ENCODE measurements around the gene KRT9.
"Not testable (repeated sequence)": the region's sequence is repeated elsewhere in the genome, so short reads cannot be mapped to it uniquely, and the experiment has no call there.

Gene KRT9, protein sequence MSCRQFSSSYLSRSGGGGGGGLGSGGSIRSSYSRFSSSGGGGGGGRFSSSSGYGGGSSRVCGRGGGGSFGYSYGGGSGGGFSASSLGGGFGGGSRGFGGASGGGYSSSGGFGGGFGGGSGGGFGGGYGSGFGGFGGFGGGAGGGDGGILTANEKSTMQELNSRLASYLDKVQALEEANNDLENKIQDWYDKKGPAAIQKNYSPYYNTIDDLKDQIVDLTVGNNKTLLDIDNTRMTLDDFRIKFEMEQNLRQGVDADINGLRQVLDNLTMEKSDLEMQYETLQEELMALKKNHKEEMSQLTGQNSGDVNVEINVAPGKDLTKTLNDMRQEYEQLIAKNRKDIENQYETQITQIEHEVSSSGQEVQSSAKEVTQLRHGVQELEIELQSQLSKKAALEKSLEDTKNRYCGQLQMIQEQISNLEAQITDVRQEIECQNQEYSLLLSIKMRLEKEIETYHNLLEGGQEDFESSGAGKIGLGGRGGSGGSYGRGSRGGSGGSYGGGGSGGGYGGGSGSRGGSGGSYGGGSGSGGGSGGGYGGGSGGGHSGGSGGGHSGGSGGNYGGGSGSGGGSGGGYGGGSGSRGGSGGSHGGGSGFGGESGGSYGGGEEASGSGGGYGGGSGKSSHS

DNA sequence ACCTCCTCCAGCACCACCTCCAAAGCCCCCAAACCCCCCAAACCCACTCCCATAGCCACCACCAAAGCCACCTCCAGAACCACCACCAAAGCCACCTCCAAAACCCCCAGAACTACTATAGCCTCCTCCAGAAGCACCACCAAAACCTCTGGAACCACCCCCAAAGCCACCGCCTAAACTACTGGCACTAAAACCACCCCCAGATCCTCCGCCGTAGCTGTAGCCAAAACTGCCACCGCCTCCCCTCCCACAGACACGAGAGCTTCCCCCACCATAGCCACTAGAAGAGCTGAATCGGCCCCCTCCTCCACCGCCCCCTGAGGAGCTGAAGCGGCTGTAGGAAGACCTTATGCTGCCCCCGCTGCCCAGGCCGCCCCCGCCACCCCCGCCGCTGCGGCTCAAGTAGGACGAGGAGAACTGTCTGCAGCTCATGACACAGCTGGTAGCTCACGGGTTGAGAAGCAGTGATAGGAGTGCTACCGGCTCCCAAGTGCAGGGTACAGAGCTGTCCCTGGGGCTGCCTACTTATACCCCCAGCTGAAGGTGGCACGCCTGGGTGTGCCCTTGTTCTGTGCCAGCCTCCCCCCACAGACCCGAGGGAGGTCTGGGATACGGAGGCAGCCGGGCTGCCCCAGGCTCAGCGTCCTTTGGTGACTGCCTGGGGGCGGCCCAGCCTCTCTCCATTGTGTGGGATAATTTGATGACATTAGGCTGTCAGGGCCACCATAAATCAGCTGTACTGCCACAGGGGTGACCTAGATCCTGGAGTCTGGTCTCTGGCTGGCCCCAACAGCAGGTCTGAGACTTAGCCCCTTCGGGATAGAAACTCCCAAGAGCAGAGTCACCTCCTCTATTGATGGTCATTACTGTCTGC lies at the start of gene KRT9:
Gene KRT9 (minus strand): TSS at position 499 of the 874 bp plus-strand sequence. CDS start 67 bp downstream, at position 432.
- DNase-seq = no peak

DNA sequence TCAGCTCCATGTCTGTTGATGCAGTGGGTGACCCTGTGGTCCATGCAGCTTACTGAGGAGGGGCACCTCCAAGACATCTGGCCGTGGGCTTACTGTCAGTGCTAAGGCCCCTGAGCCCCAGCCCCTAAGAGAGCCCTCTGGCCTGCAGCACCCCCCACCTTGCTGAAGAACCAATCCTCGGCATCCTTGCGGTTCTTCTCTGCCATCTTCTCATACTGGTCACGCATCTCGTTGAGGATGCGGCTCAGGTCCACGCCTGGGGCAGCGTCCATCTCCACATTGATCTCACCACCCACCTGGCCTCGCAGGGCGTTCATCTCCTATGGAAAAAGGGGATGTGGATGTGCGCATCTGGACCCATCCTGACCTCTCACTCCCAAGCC lies 49.6 kb upstream of the KRT9 start:
- DNase-seq = not testable (repeated sequence)

DNA sequence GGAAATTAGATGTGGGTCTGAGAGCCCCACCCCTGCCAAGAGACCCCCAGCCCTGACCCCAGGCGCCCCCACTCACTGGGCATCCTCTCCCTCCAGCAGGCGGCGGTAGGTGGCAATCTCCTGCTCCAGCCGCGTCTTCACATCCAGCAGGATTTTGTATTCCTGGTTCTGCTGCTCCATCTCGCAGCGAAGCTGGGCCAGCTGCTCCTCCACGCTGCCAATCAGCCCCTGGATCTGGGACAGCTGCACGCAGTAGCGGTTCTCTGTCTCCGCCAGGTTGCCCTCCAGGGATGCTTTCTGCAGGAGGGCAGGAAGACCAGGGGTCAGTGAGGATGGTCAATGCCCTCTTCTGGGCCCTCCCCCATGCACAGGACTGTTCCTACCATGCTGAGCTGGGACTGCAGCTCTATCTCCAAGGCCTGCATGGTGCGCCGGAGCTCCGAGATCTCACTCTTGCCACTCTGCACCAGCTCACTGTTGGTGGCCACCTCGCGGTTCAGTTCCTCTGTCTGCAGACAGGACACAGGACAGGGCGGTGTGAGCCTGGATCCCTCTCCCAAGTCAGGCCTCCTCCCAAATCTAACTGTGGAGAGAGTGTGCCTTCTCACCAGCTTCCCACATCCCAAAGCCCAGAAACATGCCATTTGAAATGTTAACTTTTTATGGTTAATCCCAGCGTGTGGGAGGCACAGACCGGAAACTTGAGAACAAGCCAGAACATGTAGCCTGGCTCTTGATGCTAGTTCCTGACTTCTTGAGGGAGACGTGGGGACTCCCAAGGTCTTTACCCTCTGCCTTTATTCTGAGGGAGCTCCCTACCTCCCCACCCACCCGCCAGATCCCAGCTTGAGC lies 49.0 kb upstream of the KRT9 start:
- no peak for DNase-seq

DNA sequence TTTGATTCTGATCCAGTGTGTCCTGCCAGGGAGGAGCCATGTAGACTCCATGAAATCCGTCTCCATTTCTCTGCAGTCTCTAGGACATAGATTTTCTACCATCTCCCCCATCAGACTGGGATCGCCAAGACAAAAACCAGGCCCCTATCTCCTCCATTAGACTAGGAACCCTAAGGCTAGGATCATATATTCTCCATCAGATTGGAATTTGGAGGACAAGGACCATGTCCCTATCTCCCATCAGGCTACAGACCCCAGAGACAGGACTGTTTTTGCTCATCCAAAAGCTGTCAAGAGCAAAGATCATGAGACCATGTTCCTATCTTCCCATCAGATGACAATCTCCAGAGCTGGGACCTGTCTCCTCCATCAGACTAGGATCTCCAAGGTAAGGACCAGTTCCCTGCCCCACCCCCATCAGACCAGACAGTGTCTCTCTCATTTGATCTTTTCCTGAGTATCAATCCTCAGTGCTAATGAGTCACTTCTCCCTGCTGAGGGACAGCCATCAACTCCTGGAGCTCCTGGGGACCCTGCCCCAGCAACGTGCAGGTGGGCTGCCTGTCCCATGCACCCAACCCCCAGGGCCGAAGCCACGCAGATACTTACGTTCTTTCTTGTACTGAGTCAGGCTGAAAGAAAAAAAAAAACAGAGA lies 48.2 kb upstream of the KRT9 start:
- DNase-seq = not testable (repeated sequence)

DNA sequence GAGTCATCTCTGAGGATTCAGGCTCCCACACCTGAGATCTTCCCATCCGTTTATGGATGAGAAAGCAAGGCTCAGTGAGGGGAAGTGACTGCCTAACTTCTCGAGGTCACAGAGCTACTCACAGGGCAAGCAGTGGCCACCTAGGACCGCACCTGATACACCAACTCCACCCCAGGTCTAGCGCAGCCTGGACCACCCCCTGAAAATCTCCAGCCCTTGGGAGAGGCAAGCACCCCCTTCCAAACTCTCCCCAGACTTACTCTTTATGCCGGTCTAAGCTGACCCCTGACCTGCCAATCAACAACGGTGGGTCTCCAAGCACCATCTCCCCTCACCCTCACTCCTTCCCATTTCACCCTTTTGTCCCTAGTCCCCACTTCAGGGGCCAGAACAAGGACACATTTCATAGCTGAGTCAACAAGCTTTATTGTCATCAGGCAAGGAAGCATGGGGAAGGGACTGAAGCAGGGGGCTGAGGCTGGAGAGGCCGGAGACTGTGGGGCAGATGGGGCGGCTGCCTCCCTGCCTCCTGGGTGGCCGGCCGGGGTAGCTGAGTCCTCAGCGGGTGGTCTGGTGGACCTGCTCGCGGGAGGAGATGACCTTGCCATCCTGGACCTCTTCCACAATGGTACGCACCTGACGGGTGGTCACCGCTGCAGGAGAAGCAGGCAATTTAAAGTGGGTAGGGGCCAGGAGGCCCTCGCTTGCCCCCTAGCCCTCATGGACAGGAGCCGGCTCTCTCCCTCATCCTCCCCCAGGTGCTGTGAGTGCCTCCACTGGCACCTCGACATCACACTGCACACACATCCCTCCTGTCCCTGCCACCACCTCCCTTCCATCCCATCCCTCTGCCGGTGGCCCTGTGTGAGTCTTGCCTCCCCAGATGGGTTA lies 47.4 kb upstream of the KRT9 start:
- DNase-seq = no peak

DNA sequence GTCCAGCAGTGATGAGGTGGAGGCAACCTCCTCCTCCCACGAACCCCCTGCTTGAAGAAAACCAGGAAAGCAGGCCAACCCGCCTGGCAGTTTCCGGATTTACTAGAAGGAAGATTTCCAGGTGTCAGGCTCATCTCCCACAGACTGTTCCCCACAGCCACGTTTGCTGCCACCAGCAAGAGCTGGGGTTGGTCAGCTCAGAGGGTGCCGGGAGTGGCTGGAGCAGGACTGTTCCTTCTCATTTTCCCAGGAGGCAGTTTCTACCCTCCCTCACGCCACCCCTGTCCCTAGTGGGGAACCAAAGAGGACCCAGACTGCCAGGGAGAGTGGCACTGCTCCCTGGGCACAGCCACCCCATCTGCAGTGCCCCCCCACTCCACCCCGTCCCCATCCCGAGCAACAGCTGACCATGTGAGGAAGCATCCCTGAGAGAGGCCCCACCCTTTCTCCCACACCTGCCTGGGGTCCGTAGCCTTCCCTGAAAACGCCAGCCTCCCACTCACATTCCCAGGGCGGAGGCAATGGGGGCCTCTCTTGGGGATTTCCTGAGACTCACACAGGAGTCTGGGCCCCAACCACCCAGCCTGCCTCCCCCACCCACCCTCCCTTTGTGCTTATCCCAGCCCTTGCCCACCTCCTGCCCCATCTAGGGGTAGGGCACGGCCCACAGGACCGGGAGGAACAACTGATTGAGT lies 46.6 kb upstream of the KRT9 start:
- DNase-seq = no peak

GRCh38 chr17:41617698-41618097 lies 45.8 kb upstream of the KRT9 start:
- no peak for DNase-seq

GRCh38 chr17:41617136-41617535 lies 45.3 kb upstream of the KRT9 start:
- no peak for DNase-seq

DNA sequence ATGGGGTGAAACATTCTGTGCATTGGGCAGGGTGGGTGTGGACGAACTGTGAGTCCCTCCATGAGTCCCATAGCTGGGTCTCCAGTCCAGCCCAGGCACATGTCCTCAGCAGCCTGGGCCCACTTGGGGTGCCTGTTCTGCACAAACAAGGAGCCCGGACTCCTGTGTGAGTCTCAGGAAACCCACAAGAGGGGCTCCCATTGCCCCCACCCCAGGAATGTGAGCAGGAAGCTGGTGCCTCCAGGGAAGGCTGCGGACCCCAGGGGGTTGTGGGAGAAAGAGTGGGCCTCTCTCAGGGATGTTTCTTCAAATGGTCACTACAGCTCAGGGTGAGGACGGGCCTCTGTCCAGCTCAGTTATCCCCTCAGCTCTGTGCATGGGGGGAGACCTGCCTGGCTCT lies 44.6 kb upstream of the KRT9 start:
- not testable (repeated sequence) for DNase-seq

DNA sequence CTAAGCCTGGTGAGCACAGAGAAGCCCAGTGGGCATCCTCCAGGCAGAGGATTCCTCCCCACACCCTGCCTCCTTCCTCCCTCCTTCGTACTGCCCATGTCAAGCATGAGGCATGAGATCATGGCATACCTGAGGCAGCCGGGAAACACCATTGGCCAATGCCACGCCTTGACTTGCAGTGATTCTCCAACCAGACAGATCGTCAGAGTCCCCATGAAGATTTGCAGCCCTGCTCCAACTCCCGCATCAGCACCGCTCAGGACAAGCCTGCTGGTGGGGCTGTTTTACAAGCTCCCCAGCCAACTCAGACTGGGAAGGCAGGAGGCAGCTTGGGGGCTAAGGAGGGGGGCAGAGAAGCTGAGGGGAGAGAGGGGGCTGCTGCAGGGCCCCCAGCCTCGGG lies 43.6 kb upstream of the KRT9 start:
- DNase-seq = no peak

DNA sequence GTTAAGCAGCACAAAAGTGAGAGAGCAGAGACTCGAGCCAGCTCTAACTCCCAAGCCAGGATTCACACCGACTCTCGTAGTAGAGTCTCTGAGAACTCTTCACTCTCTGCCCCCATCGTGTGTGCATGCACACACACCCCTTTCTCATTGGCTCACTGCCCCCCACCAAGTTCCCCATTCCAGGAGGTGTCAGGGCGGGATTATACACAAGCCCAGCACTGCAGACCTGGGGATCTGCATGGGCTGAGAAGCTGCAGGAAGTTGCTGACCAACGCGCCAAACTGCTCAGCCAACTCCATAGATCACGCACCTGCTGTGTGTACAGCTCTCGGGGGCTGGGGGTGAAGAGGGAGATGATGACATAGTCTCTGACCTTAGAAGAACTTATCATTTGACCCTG lies 42.9 kb upstream of the KRT9 start:
- DNase-seq = not testable (repeated sequence)

DNA sequence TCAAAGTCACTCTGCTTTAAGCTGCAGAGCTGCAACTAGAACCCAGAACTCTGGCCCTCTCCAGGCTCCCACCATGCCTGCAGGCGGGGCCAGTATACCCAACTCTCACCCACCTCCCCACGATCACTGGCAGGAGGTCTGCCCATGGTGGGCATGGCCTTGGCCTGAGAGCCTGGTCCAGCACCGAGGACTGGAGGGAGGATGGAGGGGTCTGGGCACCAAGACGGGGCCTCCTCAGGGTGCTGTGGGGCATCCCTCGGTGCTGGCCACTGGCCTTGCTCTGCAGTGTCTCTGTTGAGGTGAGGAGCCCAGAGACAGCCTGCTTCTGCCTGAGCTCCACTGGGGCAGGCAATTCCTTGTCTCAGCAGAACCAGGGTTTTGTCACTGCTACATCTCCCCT lies 42.2 kb upstream of the KRT9 start:
- DNase-seq = no peak

- DNase-seq = no peak
Observed at GRCh38 chr17:41613277-41614082, 41.6 kb upstream of the KRT9 start.

- DNase-seq = not testable (repeated sequence)
Observed at GRCh38 chr17:41612376-41613160, 40.7 kb upstream of the KRT9 start, which contains the start of gene KRT16. TSS of gene KRT16 (minus strand) at chr17:41612767. CDS start at chr17:41612688, 79 bp downstream.

- no peak for DNase-seq
Observed at GRCh38 chr17:41610965-41611640, 39.2 kb upstream of the KRT9 start.

DNA sequence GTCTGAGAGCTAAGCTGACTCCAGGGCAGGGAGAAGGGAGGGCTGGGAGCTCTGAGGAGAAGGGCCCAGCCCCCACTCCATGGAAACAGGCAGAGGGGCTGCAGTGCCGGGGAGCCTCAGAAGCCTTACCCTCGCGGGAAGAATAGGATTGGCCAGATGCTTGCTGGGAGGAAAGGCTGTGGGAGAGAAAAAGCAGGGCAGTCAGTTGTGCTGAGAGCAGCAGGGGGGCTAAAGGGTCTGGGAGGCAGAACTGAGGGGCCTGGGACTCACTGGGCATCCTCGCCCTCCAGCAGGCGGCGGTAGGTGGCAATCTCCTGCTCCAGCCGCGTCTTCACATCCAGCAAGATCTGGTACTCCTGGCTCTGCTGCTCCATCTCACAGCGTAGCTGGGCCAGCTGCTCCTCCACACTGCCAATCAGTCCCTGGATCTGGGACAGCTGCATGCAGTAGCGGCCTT lies 38.2 kb upstream of the KRT9 start:
- not testable (repeated sequence) for DNase-seq

- not testable (repeated sequence) for DNase-seq
Observed at GRCh38 chr17:41606930-41607329, 35.1 kb upstream of the KRT9 start.

DNA sequence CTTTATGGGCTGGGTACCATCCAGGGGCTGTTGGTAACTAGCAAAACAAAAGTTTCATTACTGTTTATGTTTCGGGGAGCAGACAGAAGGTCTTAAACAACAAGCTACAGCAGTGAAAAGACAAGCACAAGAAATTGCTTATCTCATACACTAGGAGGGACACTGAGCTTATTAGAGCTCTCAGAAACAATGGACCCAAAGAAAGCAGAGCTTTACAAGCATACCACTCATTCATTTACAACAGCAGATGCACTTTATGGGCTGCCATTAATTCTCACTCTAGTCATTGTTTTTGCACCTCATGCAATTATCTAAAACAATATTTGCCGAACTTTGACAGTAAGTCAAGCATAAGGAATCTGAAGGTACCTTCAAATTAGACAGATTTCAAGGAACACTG lies 30.7 kb upstream of the KRT9 start:
- DNase-seq = no peak
